Stimulated activated CD4-positive, alpha-beta T cell treated with anti-CD3 and anti-CD28 coated beads, Interleukin-15, amount 100 ng/mL, for 1 hour (primary cell): ENCODE measurements around the gene MOB3B.

Experiments
- DNase-seq, 2 donors: peaks; one replicate each; pipeline ENCODE4 v3.0.0-alpha.2; 2020; ENCODE audit warnings: low read depth in 1 of 2, low spot score in 1 of 2

The MOB3B gene

DNA sequence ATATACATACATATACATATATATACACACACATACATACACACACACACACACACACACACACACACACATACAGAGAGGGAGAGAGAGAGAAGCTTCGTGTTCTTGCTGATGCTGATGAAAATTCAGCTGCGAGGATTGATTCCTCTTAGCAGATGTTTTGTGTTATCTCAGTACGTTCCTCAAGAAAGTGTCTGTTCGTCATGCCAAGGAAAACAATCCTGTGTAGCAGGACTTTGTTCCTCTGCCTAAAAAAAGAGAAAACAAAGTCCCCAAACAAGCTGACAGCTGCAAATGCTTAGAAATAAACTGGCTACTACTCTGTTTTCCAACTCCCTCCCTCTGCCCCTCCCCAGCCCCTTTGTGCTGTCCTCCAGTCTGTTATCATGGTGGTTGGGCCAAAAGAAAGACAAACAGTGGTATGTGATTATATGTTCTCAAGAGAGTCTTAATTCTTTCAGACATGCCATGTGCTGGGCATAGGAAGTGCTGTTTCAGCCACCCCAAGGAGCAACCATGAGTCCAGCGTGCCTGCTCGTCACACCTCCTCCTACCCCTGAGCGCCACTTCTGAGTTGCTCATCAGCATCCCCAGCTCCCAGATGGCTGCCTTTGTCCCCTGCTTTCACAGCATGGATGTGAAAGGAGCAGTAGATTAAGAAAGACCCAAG lies 161.2 kb downstream of the MOB3B start:
- no peak for DNase-seq

DNA sequence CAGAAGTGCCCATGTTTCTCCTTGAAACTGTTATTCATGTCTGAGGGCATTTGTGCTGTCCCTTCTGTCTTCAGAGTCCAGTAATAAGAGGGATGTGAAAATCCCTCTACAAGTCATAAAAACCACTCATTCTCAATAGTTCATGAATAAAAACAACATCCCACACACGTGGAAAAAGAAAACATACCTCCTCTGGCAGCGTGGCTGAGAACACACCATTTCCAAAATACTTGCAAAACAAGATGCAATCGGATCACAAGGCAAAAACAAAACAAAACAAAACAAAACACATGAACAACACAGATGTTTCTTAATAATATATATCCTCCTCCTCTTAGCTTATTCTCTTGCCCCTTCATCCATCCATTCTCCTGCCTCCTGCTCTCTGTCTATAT lies 161.7 kb downstream of the MOB3B start:
- no peak for DNase-seq

DNA sequence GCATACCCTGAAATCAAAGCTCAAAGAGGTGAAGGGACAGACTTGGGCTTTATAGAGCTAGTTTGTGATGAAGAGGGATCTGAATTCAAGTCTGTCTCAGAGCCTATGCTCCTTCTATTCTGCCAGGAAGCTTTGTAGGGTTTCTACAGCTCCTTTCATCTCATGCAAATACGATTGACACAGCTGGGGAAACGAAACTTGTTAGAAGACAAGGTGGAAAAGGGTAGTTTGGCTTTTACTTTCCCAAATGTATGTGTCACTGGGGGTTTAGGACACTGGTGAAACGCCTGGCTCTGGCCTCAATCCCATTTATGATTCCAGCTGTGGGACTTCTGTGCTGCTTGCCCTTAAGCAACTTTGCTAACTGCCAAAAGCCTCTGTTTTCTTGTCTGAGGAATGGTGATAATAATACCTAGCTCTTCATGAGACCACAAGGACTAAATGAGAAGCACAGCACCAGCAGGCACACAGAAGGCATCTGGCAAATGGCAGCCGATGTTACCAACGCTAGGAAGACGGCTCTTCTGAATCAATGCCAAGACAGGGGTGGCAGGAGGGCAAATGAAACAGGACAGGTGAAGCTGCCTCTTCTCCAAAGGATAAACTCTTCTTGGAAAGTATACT lies 162.3 kb downstream of the MOB3B start:
- no peak for DNase-seq

DNA sequence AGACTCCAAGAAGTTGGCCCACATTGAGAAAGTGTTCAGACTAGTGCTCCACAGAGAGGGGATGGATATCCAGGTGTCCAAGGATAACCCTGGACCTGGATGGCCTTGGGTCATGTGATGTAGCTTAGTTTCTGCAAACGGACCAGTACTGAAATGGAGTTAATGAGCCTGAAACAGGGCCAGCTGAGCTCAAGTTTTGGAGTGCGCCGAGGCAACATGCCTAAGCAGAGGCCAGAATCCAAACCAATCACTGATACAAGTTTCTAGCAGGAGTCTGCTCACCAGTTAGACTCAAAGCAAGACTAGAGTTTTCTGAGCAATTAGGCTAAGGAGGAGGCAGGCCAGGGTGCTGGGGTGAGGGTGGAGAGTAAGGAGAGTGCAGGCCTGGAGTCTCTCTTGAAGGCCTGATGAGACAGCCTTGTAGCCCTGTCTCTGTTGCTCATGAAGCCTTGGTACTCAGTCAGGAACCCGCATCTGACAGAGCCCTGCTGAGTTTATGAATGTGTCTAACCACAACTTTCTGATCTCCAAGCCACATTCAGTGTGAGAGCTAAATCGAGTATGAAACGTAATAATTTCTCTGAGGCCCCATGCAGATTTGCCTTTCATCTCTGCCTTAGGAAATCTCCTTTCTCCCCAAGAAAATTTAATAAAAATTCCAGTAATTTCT lies 163.8 kb downstream of the MOB3B start:
- no peak for DNase-seq

DNA sequence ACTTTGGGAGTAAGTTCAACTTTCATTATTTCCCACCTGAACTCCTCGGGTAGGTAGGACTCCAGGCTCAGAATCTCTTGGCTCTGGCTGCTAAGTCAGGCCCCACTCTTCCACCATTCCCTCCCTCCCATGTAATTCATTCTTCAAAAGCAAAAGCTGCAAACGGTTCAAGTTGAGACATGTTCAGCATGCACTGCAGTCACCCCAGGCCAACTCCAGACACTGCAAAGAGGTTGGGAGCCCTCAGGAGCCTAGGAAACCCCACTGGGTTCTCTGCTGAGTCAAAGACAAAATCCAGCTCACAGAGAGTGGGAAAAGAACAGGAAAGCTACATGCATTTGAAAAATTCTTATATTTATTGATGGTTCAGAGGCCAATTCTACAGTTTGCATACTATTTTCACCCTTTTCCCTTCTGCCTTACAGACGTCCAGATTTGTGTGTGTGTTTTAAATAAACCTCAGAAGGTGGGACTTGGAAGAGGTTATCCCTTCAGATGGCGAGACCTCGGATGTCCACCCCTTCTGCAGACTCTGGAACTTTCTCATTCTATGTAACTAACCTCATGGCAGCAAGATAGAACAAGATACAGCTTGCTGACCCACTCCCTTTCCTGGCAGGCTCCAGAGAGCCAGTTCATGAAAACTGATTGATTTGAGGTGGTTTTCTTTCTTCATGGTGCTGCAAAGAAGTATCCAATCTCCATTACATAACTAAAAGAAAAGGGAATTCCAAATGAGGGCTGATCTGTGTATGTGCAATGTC lies 167.0 kb downstream of the MOB3B start:
- no peak for DNase-seq

DNA sequence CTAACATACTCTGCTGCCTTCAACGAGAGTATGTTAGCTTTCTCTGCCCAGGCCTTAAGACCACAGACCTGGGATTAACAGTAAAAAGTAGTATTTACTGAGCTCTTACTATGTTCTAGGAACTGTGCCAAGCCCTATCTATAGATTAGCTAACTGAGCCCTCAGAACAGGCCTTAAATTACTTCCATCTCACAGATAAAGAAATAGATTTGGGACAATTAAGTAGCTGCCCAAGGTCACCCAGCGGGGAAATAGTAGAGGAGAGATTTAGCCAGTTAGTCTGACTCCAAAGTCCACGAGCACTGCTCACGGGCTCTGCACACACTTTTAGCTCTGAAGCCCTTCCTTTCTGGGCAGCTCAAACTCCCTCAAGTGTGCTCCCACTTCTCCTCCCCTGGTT lies 168.1 kb downstream of the MOB3B start:
- DNase-seq, result no peak

DNA sequence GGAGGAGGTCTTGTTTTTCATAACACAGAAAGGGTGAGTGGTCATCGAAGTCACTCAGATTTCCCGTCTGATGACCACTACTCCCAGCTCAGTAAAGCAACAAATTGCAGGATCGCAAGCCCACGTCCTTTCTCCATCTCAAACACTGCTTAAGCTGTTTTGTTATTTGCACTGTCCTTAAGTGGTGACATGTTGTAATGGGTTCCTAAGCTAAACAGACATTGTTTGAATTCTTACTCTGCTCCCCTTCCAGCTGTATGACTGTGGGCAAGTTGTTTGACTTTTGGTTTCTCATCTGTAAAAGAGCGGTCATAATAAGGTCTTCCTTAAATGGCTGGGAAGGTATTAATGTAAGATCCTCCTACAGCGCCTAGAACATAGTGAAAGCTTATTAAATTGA lies 169.9 kb downstream of the MOB3B start:
- no peak for DNase-seq

DNA sequence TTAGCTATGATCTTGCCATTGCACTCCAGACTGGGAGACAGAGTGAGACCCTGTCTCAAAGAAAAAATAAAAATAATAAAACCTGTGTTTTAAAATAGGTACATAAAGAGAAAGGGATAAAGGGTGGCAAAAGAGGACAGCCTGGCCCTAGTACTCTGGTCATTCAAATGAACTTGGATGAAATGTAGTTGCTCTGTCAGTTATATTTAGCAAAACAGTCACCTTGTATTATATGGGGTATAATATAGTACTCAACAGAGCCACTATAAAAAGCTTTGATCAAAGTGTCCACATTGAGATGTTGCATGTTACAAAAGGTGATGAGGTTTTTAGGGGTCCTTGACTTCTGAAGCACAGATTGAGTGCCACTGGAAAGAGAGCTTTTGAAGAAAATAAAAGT lies 171.6 kb downstream of the MOB3B start:
- DNase-seq, result no peak

DNA sequence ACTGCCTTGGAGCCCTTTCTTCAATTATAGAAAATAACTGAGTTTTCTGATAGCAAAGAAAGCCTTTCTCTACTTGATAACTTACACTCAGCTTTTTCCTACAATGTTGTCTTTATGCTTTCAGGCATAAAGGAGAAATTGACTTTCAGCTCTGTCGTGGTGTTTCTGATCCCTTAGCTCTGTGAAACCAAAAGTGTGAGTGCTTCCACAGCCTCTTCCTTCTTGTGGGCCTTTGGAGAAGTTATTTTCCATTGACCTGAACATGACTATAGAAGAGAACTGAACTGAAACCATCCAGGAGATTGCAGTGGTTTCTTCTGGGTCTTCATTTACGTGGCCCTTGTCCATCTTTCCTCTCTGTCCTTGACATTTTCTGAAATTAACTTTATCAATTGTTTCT lies 173.2 kb downstream of the MOB3B start:
- DNase-seq, result no peak

DNA sequence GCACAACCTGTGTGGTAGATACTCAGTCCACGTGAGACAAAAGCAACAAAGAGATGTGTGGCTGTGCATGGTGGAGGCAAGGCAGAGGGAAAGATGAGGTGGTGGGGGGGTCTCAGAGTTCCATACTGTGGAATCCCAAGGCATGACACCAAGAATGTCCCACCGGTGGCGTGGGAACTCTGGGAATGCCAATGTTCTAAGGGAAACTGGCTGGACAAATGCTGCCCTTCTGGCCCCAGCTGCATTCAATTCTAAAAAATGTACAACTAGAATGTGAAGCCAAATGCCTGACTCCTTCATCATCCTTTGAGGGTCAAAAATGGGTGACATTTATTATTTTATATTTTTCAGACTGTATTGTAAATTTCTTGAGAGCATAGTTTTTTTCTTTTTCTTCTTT lies 174.4 kb downstream of the MOB3B start:
- no peak for DNase-seq

DNA sequence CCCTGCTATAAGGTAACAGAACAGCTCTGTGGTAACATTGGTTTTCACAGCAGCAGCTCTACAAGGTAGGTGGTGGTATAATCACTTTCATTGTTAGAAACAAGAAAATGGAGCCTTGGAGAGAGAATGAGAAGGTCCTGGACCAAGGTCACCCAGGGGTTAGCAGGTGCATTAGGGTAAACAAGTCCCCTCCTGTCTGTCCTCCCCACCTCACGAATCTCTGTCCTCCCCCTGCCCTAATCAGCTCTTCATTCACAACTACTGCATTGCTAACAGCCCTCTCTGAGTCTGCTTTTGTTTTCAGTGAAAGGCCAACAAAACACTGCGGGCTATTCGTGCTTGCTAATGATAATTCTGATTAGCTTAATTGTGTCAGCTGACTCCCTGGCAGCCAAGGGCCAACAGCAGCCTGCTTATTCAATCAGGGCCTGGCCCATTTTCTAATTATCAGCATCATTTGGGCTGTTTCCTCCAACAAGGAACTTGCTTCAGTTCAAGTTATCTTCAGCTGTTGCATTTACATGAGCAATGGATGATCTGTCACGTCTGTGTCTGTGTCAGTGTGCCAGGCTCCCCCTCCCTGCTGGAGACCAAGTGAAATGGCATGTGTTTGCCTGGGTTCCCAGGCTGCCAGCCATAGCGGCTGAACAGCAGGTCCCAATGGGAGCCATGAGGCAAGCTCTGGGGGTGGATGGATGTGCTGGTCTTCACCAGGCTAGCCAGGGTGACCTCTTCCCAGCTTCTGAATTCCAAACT lies 176.0 kb downstream of the MOB3B start:
- DNase-seq, result no peak

DNA sequence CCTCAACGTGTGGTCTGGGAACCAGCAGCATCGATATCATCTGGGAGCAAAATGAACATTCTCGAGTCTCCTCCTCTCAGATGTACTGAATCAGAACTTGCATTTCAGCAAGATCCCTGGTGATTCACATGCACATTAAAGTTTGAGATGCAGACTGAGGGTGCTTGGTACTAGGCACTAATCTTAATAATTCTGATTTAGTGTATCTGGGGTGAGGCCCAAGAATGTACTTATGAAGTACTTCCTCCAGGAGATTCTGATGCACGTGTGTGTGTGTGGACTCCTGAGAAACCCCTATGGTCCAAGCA lies 176.5 kb downstream of the MOB3B start:
- no peak for DNase-seq

DNA sequence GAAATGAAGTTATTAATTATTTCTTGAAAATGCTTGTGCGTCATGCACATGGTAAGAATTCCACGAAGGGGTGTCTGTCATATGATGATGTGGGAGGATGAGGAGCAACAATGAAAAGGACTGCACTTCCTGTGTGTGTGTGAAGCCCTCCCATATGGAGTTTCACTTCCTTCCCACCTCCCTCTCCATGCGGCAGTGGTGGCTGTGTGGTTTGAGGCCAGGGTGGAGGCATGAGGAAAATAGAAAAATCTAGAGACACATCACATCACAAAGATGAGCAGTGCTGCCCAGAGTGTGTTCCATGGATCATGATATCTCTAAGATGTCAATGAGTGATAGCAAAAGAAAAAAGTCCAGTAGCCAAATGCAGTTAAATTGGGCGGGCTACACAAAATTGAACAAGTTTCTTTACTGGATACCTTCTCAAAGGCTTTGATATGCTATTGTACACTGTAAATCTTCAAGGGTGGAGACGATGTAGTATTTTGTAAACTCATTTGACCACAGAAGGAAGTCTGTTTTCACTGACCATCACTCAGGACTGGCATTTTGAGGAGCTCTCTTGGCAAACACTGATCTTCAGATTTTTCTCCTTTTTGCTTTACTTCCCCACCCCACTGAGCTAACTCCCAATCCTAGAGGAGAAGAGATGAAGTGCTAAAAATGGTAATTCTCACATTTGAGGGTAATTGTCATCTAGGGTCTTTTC lies 177.0 kb downstream of the MOB3B start:
- no peak for DNase-seq

DNA sequence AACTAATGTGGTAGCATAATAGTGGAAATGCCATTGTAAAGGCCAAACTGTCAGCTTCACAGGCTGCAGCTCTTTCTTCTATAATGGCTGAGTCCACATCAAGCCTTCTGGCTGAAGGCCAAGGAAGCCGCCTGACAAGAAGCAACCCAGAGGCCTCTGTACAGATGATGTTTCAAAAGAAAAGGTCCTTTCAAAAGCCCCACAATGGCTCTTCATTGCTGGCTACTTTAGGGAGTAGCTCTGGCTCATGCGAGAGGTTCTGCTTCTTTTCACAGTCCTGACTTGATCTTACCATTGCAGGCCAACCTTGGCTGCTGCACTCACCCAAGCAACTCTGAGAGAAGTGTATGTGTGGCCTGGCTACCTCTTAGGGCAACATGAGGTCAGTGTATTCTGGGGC lies 178.2 kb downstream of the MOB3B start:
- DNase-seq, result no peak

DNA sequence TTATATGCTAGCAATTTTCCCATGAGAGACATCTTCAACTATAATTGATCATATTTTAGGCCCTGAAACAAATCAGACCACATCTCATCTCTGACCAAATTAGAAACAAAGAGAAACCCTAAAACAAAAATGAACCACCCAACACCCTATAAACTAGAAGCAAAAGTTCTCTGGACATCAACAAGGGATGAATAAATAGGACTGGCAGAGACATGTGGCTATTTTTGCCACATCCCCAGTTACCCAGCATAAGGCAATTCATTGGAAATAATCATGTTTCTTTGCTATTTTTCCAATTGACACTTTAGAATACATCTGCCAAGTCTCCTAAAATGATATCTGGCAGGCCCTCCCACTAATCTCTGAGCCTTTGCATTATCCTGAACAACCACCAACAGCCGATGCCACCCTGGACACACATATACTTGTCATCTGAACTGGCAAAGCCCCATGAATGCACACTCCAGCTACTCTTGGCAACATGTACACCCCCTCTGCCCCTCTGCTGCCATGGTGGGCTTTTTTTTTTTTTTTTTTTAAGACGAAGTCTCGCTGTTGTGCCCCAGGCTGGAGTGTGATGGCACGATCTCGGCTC lies 179.1 kb downstream of the MOB3B start:
- DNase-seq, result no peak

DNA sequence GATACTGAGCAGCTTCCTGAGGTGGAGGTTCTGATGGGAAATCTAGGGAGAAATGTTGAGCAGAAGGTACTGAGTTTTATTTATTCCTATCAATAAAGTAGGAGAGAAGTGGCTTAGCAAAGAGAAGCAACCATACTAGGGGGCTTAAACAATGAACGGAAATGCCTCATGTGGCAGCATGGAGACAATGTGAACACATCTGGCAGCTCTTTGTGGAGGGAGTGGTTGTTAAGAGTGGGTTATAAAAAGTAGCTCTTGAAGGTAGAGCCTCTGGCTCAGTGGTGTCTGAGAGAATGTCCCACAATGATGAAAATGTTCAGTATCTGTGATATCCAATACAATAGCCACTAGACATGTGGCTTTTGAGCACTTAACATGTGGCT lies 179.9 kb downstream of the MOB3B start:
- no peak for DNase-seq

DNA sequence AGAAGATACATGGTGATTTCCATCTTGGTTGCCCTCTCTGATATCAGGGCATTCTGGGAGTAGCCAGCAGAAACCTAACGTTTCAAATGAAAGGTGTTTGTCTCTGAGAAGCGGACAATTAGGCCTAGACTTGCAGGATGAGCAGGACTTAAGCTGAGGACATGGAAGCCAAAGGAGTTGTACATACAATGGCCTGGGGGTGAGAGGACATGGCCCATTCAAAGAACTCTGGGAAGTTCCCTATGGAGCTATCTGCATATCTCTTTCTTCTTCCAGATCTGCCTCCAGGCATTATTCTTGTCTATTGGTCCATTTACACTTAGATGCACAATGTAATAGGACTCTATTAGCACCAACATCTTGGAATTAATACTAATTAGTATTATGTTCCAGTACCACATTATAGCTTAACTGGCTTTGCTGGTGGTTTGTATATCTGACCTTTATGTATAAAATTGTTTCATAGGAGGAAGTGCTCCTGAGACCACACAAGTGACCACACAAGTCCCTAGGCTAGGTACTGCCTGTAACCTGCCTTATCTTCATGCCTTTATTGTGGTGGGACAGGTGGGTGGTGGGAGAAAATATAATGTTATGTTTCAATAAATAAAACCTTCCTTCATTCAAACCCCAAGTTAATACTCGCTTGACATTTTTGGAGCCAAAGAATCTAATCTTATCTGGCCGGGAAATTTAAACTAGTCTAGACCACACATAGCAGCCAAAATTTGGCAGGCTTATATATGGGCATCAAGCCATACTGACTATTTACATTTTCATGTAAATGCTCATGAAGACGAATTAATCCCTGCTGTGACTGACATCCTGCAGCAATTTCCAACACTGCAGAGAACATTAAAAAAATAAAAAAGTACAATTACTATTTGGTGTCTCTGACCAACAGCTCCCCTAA lies 180.6 kb downstream of the MOB3B start:
- no peak for DNase-seq

DNA sequence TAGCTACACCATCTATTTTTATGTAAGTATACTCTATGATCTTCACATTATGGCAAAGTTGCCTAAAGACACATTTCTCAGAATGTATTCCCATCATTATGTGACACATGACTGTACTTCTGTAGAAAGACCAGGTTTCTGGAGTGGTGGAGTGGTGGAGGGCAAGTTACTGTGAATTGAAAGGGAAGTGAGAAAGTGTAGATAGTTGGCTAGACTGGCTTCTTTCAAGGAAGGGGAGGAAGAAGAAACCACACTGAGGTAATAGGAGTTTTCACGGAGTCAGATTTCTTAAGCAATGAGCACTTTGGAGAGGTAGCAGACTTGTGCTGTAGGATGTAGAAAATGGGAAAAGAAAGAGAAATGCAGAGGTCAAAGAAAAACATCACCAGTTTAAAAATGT lies 181.7 kb downstream of the MOB3B start:
- DNase-seq, result no peak

DNA sequence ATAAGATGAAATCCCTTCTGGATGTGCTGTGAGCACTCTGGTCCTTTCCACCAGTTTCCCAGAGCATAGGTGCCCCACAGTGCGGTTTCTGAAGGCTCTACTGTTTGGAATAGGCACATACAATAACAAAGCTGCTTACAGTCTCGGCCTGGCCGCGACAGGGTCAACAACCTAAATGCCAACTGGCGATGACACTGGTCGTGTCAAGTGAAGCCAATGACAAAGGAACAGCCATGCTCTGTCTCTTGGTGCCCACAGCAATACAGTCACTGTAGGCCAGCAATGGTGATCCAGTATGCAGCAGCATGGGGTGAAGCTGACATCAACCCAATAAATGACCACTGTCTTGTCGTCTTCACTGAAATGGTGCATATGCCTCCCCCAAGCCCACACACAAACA lies 184.8 kb downstream of the MOB3B start:
- no peak for DNase-seq
